A673 (cell line): ENCODE data around the gene INPP5B. TPM values are rescaled to one million over a fixed set of nuclear protein-coding genes. Genes with fewer than 3 reads are reported as not detected.

ENCODE experiments used
- BruUV-seq: library from RNA; stranded (reverse); fragments of 400-500 nt; replicated peaks from 2 replicates; lab custom pipeline; 2021; lab: Mats Ljungman, UMichigan
- CTCF ChIA-PET: fragments of 300-600 bp; sonication (Branson Sonifier 250); formaldehyde crosslinking; loops from one replicate; lab custom pipeline; 2022; ENCODE audit warnings: antibody characterized with exemption; lab: Charles Lee
- POLR2A ChIA-PET: fragments of 300-600 bp; sonication (Branson Sonifier 250); formaldehyde crosslinking; loops from one replicate; lab custom pipeline; 2022; ENCODE audit warnings: antibody characterized with exemption; ENCODE audit not compliant: low non-redundant PET; lab: Charles Lee
- DNase-seq: peaks from one replicate; pipeline ENCODE4 v3.0.0-alpha.2; 2015; ENCODE audit warnings: low spot score
- H3K27ac ChIP-seq: fragments of 200-600 bp; sonication (generic); 2 replicates; pipeline ENCODE4 v1.5.1; 2016; ENCODE audit warnings: mixed run types, low read depth, mild to moderate bottlenecking, mixed read lengths, antibody characterized with exemption, low read length; ENCODE audit not compliant: poor library complexity, severe bottlenecking
- H3K27me3 ChIP-seq: fragments of 200-600 bp; sonication (generic); replicated peaks from 2 replicates; pipeline ENCODE4 v1.6.1; 2017; ENCODE audit warnings: mixed run types, low read depth, mild to moderate bottlenecking, mixed read lengths, antibody characterized with exemption, low read length; ENCODE audit not compliant: insufficient read depth, poor library complexity
- H3K36me3 ChIP-seq: fragments of 200-600 bp; sonication (generic); 2 replicates; pipeline ENCODE4 v1.6.1; 2016; ENCODE audit warnings: mixed run types, mild to moderate bottlenecking, mixed read lengths, antibody characterized with exemption, low read length; ENCODE audit not compliant: insufficient read depth, poor library complexity, severe bottlenecking
- H3K4me1 ChIP-seq: fragments of 200-600 bp; sonication (generic); 2 replicates; pipeline ENCODE4 v1.6.1; 2017; ENCODE audit warnings: mixed run types, mild to moderate bottlenecking, mixed read lengths, antibody characterized with exemption, low read length; ENCODE audit not compliant: insufficient read depth, poor library complexity, severe bottlenecking
- H3K4me3 ChIP-seq: fragments of 200-600 bp; sonication (generic); 2 replicates; pipeline ENCODE4 v1.5.1; 2016; ENCODE audit warnings: low read depth, mixed run types, mild to moderate bottlenecking, mixed read lengths, low read length; ENCODE audit not compliant: poor library complexity, severe bottlenecking
- H3K9me3 ChIP-seq: fragments of 200-600 bp; sonication (generic); 2 replicates; pipeline ENCODE4 v1.6.1; 2016; ENCODE audit warnings: mixed run types, low read depth, mild to moderate bottlenecking, mixed read lengths, antibody characterized with exemption, low read length; ENCODE audit not compliant: poor library complexity, severe bottlenecking
- CTCF ChIP-seq: fragments of 300-800, 200-600 bp; sonication (generic); conservative IDR thresholded peaks from 2 replicates; pipeline ENCODE4 v1.5.1; 2017; ENCODE audit warnings: low read depth, mild to moderate bottlenecking, antibody characterized with exemption, low read length, moderate library complexity, mixed read lengths
- EZH2 ChIP-seq: fragments of 200-600 bp; sonication (generic); IDR thresholded peaks from 2 replicates; pipeline ENCODE4 v1.6.1; 2017; ENCODE audit warnings: borderline replicate concordance, low read depth, mild to moderate bottlenecking, mixed read lengths, antibody characterized with exemption, low read length; ENCODE audit not compliant: poor library complexity, severe bottlenecking
- intact Hi-C: fragments of 100-400 bp; cut with micrococcal nuclease; formaldehyde crosslinking; loops from one replicate; pipeline ENCODE4 v1.10.0; 2022; ENCODE audit not compliant: unreplicated experiment
- total RNA-seq: library from RNA; stranded (reverse); gene quantifications from 2 replicates; pipeline ENCODE4 v1.2.3, GENCODE V29; 2021

Gene INPP5B
- total RNA-seq, 1 experiment from 2014 or later: 15.6 TPM

GRCh38 chr1:37892151-37893047 lies 54.5 kb downstream of the INPP5B start:
- BruUV-seq: no TSS peak

GRCh38 chr1:37890378-37891014 lies 56.4 kb downstream of the INPP5B start:
- no peaks in the 10 kb centered on the region for H3K9me3 ChIP-seq
- no peak for TF ChIP-seq EZH2
- peak; percentile 62 for TF ChIP-seq CTCF
- no peaks in the 10 kb centered on the region for H3K27me3 ChIP-seq
- intact Hi-C loops: loop anchor here (1.0 kb wide), 1 partner anchor 85 kb away; no protein-coding TSS in a partner anchor
- BruUV-seq: no TSS peak
- no peak overlapping the region for H3K4me3 ChIP-seq
- peak; percentile 54 for DNase-seq
- H3K36me3 ChIP-seq: peaks cover 18% of the 10 kb centered on the region
- H3K4me1 ChIP-seq: no peaks in the 10 kb centered on the region
- ChIA-PET POLR2A (no interaction called here), CTCF (no interaction called here)
- H3K27ac ChIP-seq: no peak overlapping the region

More at GRCh38 chr1:37892151-37893047, 54.5 kb downstream of the INPP5B start:
- H3K4me3 ChIP-seq: no peak overlapping the region
- POLR2A ChIA-PET: no interaction called here
- no peak for DNase-seq
- peaks cover 8% of the 10 kb centered on the region for H3K36me3 ChIP-seq
- intact Hi-C loops: no loop called here
- CTCF ChIA-PET: no interaction called here
- H3K9me3 ChIP-seq: no peaks in the 10 kb centered on the region
- no peaks in the 10 kb centered on the region for H3K27me3 ChIP-seq
- H3K4me1 ChIP-seq: no peaks in the 10 kb centered on the region
- TF ChIP-seq EZH2 (no peak), CTCF (no peak)
- no peak overlapping the region for H3K27ac ChIP-seq

GRCh38 chr1:37888022-37888700 lies 58.7 kb downstream of the INPP5B start:
- H3K27ac ChIP-seq: no peak overlapping the region
- H3K4me3 ChIP-seq: no peak overlapping the region
- H3K27me3 ChIP-seq: no peaks in the 10 kb centered on the region
- POLR2A ChIA-PET: no interaction called here
- BruUV-seq: no TSS peak
- TF ChIP-seq EZH2 (no peak), CTCF (no peak)
- CTCF ChIA-PET: no interaction called here
- no peaks in the 10 kb centered on the region for H3K4me1 ChIP-seq
- peaks cover 22% of the 10 kb centered on the region for H3K36me3 ChIP-seq
- no peaks in the 10 kb centered on the region for H3K9me3 ChIP-seq
- intact Hi-C loops: no loop called here
- DNase-seq: no peak
